HG02642 (cell line): Measurements from ENCODE around the gene NKD1.
"Not testable (repeated sequence)": the region's sequence is repeated elsewhere in the genome, so short reads cannot be mapped to it uniquely, and the experiment has no call there.

Source experiments
- ATAC-seq: cut with Tn5 transposase; IDR thresholded peaks from one replicate; pipeline ENCODE4 v1.9.1; 2021; ENCODE audit warnings: mild to moderate bottlenecking; ENCODE audit not compliant: unreplicated experiment, poor library complexity

The NKD1 gene

DNA sequence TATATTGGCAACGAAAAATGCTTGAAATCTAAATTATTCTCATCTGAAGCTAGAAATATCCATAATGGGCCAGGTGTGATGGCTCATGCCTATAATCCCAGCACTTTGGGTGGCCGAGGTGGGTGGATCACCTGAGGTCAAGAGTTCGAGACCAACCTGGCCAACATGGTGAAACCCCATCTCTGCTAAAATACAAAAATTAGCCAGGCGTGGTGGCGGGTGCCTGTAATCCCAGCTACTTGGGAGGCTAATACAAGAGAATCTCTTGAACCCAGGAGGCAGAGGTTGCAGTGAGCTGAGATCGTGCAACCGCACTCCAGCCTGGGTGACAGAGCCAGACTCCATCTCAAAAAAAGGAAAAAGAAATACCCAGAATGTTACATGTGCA is 11.9 kb upstream of the NKD1 start:
- ATAC-seq = not testable (repeated sequence)

- ATAC-seq = no peak
Measured at GRCh38 chr16:50537533-50538290, 10.5 kb upstream of the NKD1 start.

DNA sequence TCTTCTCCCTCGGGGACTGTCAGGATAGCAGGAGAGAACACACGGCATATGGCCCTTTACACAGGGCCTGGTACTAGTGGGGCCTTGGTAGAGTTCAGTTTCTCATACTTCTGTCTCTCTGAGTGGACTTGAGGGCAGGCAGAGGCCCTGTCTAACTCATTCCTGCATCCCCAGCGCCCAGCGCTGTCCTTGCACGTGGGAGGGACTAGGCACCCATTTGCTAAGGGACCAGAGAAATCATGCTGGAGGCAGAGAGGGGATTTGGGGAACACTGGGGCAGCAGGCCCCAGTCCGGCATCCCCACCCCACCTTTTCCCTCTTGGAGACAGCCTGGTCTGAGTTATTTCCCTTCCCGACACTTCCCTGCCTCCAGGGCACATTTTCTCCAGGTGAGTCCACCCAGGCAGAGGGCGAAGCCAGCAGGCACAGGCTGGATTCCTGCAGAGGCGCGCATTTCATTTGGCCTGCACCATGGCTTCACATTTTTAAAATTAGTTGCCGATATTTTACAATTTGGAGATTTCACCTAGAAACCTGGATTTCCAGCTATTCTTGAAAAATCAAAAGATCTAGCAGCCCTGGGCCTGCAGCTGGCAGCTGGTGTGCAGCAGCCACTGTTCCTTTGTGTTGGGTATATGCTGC is 9.7 kb upstream of the NKD1 start:
- ATAC-seq = no peak

DNA sequence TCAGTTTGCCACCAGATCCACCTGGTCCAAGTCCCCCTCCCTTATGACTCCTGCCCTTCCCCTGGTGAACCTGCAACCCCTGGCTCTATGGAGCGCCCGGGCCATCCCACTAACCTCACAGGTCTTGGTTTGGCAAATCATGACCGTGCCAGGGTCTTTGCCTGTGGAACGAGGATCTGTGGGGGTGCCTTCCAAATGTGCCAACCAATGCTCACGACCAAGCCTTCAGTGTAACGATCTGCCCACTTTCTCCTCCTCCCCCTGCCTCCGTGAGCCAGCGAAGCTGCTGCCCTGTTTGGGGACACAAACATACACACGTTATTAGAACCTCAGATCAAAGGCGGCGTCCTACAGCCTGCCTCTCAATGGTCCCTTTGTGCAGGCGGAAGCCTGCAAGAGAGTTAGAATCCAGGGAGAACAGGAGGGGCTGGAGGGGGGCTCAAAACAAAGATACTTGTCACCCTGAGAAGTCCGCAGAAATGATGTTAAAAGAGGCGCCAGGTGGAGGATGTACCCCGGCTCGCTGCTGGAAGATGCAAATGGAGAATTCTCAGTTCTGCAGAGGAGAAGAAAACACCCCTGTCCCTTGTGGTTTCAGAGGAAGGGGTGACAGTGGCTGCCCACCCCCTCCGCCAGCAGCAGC is 9.0 kb upstream of the NKD1 start:
- ATAC-seq = no peak

GRCh38 chr16:50539822-50540710 is 8.1 kb upstream of the NKD1 start:
- no peak for ATAC-seq

DNA sequence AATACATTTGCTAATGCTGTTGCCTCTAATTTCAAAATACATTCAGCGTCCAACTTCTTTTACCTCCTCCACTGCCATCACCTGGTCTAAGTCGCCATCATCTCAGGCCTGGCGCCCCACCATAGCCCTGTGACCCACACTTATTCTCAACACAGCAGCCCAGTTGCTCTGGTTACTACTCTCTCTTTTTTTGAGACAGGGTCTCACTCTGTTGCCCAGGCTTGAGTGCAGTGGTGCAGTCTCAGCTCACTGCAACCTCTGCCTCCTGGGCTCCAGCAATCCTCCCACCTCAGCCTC is 7.5 kb upstream of the NKD1 start:
- no peak for ATAC-seq

DNA sequence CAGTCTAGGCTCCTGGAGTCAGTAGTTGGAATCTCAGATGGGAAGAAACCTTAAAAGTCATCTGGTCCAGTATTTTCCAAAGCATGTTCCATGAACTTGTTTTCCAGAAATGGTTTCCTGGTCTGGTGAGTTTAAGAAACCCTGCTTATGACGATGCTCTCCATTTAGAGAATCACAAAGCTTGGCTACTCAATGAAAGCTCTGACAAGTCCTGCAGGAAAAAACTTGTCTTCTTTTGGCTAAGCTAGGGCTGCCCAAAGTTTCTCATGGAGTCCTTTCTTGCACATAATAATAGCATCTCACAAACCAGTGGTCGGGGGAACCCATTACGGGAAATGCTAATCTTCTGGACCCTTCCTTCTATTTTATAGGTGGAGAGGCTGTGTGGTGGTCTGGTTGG is 5.5 kb upstream of the NKD1 start:
- ATAC-seq = no peak

DNA sequence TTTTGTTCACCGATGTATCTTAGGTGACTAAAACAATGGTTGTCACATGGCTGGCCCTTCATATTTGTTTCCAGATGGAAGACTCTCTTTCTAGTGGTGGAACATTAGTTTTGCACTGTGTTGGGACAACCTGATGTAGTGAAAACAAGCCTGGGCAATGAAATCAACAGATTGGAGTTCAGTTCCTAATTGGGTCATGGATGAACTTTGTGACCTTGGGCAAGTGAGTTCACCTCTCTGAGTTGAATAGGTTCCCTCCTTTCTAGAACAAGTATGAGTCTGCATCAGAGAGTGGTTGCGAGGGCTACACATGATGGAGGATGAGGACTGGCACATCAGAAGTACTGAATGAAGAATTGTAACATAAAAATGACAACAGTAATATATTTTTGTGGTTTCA is 2.1 kb upstream of the NKD1 start:
- no peak for ATAC-seq

- ATAC-seq = no peak
Measured at GRCh38 chr16:50547340-50548124, 664 bp upstream of the NKD1 start.

DNA sequence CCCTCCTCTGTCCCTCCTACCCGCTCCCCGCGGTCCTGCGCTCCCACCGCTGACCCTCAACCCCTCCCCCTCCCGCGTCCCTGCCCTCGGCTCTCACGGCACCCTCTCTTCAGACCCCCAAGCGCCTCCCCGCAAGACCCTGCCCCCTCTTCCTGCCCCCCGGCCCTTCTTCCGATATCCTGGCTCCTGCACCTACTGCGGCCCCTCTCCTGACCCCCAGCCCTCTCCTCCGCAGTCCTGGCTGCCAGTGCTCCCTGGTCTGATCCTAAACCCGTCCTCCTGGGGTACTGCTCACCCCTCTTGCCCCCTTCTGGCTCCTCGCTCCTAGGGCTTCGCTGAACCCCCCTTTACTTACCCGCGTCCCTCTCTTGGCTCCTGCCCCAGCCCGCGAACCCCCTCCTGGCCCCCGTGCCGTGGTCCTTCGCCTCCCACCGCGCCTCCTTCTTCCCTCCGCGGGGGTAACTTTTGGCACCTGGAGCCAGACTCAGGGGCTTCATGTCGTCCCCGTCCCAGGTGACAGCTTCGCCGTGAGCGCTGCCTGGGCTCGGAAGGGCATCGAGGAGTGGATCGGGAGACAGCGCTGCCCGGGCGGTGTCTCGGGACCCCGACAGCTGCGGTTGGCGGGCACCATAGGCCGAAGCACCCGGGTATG is 839 bp downstream of the NKD1 start:
- ATAC-seq = no peak

GRCh38 chr16:50549561-50549915 is 1.3 kb downstream of the NKD1 start:
- no peak for ATAC-seq

DNA sequence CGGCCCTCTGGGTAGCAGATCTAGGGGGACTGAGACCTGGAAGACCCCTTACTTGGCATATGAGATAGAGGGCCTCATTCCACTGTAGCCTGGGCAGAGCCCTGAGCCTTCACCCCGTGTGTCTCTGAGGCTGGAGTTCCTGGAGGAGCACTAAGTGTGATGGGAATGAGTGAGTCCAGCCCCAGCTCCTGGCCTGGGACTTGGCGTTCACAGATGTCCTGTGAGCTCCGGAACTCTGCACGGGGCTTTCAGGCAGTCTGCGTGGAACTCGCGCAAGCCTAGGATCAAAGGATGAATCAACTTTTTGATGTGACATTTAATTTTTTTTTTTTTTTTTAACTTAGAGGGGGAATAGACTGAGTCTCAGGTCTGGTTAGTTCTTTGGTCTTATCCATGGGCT is 1.8 kb downstream of the NKD1 start:
- no peak for ATAC-seq

- no peak for ATAC-seq
Measured at GRCh38 chr16:50550866-50551641, 2.9 kb downstream of the NKD1 start.

DNA sequence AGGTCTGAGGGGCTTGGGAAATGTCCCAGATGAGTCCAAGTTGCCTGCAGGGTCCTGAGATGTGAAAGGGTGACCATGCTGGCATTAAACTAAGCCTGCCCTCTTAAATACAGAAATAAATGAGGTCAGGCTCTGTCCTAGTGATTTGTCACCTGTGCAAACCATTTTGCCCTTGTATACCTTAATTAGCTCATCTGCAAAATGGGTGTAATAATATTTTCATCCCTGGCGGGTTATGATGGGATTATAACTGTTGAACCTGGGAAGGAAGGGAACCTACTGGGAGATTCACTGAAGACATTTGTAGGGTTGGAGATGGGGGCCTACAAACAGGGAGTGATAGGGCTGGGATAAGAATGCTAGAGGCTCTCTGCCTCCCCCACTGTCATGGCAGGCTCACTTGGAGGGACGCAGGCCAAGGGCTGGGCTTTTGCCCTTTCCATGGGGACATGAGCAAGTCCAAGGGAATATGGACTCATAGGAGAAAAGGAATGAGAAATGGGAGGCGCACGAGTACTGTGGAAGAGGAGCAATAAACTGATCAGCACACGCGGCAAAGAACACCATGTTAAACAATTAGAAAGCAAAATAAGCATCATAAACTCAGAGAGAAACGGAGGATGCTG is 4.4 kb downstream of the NKD1 start:
- no peak for ATAC-seq

- no peak for ATAC-seq
Measured at GRCh38 chr16:50553182-50553710, 5.0 kb downstream of the NKD1 start.

GRCh38 chr16:50553731-50554360 is 5.7 kb downstream of the NKD1 start:
- no peak for ATAC-seq

DNA sequence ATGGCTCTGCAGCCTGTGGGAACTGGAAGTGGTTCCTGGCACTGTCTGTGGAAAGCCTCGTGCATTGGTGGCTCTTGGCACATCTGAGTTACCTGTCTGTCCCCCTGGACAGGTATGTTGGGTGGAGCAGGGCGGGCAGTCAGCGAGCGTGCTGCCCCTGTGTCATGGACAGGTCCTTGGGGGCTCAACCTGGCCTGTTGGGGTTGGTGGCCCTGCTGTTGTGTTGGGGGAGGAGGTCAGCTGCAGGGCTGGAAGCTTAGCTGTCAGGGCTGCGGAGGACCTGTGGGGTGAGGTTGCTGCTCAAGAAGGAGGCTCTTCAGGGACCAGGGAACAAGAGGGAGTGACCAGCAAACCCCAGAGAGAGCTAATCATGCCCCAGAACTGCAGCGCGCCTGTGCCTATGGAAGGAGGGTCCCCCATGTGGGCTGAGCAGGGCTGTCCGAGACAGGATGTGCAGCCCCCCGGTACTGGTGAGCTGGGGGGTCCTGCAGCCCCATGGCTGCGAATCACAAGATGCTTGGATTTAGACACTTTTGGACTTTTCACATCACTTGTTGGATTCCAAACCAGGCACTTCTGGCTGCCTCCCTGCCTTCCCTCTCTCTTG is 7.2 kb downstream of the NKD1 start:
- no peak for ATAC-seq
